Parathyroid adenoma (tissue), 2 donors: ENCODE measurements around the gene OR2K2.
"Not testable (repeated sequence)": the region's sequence is repeated elsewhere in the genome, so short reads cannot be mapped to it uniquely, and the experiment has no call there.

Experiments used
- H2AFZ ChIP-seq: fragments of 300-600 bp; sonication (generic); one replicate; pipeline ENCODE4 v1.7.0; 2017; ENCODE audit warnings: antibody characterized with exemption, mild to moderate bottlenecking
- H3K27ac ChIP-seq: fragments of 300-600 bp; sonication (generic); one replicate; pipeline ENCODE4 v1.7.0; 2017
- H3K27me3 ChIP-seq: fragments of 300-600 bp; sonication (generic); one replicate; pipeline ENCODE4 v1.7.0; 2017; ENCODE audit warnings: low read length; ENCODE audit not compliant: control insufficient read depth, insufficient read depth
- H3K36me3 ChIP-seq: fragments of 300-600 bp; sonication (generic); one replicate; pipeline ENCODE4 v1.7.0; 2017; ENCODE audit warnings: low read length; ENCODE audit not compliant: control insufficient read depth, insufficient read depth
- H3K4me1 ChIP-seq: fragments of 300-600 bp; sonication (generic); one replicate; pipeline ENCODE4 v1.7.0; 2017; ENCODE audit warnings: control low read depth
- H3K4me2 ChIP-seq: fragments of 300-600 bp; sonication (generic); one replicate; pipeline ENCODE4 v1.7.0; 2017; ENCODE audit warnings: low read length
- H3K4me3 ChIP-seq: fragments of 300-600 bp; sonication (generic); one replicate; pipeline ENCODE4 v1.7.0; 2017; ENCODE audit warnings: low read depth, low read length
- H3K79me2 ChIP-seq: fragments of 300-600 bp; sonication (generic); one replicate; pipeline ENCODE4 v1.7.0; 2017; ENCODE audit warnings: control low read depth
- H3K9ac ChIP-seq: fragments of 300-600 bp; sonication (generic); one replicate; pipeline ENCODE4 v1.7.0; 2017; ENCODE audit warnings: mild to moderate bottlenecking
- H3K9me3 ChIP-seq: fragments of 300-600 bp; sonication (generic); one replicate; pipeline ENCODE4 v1.7.0; 2017; ENCODE audit warnings: low read length; ENCODE audit not compliant: control insufficient read depth
- TF ChIP-seq, protein P1 (sequence below): fragments of 300-600 bp; sonication (generic); IDR thresholded peaks from one replicate; pipeline ENCODE4 v1.7.0; 2017; ENCODE audit warnings: antibody characterized with exemption, mild to moderate bottlenecking
- donor health status: primary hyperparathyroidism.

The OR2K2 gene

DNA sequence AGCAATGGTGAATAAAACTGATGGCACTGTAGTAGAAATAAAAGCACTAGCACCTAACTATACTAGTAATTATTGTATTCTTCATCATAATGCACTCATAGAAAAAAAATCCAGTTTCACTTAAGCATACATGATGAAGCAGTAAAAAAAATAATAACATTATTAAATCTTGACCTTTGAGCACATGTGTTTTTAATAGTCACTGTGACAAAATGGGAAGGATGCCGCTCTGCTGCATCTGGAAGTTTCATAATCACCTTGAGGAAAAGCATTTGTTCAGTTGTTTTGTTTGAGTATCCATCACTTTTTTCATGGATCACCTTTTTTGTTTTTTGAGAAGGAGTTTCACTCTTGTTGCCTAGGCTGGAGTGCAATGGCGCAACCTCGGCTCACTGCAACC lies 13.2 kb downstream of the OR2K2 start:
- H2AFZ ChIP-seq = no peak overlapping the region
- H3K27ac ChIP-seq = no peak overlapping the region
- no peak overlapping the region for H3K4me3 ChIP-seq
- no peak overlapping the region for H3K9ac ChIP-seq
- TF ChIP-seq, protein P1, sequence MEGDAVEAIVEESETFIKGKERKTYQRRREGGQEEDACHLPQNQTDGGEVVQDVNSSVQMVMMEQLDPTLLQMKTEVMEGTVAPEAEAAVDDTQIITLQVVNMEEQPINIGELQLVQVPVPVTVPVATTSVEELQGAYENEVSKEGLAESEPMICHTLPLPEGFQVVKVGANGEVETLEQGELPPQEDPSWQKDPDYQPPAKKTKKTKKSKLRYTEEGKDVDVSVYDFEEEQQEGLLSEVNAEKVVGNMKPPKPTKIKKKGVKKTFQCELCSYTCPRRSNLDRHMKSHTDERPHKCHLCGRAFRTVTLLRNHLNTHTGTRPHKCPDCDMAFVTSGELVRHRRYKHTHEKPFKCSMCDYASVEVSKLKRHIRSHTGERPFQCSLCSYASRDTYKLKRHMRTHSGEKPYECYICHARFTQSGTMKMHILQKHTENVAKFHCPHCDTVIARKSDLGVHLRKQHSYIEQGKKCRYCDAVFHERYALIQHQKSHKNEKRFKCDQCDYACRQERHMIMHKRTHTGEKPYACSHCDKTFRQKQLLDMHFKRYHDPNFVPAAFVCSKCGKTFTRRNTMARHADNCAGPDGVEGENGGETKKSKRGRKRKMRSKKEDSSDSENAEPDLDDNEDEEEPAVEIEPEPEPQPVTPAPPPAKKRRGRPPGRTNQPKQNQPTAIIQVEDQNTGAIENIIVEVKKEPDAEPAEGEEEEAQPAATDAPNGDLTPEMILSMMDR = no peak
- H3K36me3 ChIP-seq = no peaks in the 10 kb centered on the region
- no peaks in the 10 kb centered on the region for H3K79me2 ChIP-seq
- no peaks in the 10 kb centered on the region for H3K27me3 ChIP-seq
- no peaks in the 10 kb centered on the region for H3K9me3 ChIP-seq
- no peak overlapping the region for H3K4me2 ChIP-seq
- H3K4me1 ChIP-seq = no peaks in the 10 kb centered on the region

DNA sequence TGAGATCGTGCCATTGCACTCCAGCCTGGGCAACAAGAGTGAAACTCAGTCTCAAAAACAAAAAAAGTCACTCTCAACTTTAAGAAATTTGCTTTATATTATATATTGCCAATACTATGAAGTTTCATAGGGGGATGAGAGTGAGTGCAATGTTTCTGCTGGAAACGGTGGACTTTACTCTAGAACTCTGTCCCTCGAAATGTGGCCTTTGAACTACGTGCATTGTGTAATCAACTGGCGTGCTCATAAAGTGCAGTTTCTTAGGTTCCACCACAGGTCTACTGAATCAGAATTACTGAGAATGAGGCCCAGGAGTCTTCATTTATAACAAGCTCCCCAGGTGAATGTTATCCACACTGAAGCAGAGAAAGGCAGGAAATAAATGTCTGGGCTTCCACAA lies 24.1 kb downstream of the OR2K2 start:
- TF ChIP-seq, protein P1 = no peak
- H2AFZ ChIP-seq = no peak overlapping the region
- H3K9ac ChIP-seq = no peak overlapping the region
- H3K79me2 ChIP-seq = no peaks in the 10 kb centered on the region
- H3K27me3 ChIP-seq = no peaks in the 10 kb centered on the region
- H3K9me3 ChIP-seq = no peaks in the 10 kb centered on the region
- H3K4me2 ChIP-seq = no peak overlapping the region
- no peak overlapping the region for H3K27ac ChIP-seq
- H3K36me3 ChIP-seq = no peaks in the 10 kb centered on the region
- H3K4me3 ChIP-seq = no peak overlapping the region
- H3K4me1 ChIP-seq = no peaks in the 10 kb centered on the region

DNA sequence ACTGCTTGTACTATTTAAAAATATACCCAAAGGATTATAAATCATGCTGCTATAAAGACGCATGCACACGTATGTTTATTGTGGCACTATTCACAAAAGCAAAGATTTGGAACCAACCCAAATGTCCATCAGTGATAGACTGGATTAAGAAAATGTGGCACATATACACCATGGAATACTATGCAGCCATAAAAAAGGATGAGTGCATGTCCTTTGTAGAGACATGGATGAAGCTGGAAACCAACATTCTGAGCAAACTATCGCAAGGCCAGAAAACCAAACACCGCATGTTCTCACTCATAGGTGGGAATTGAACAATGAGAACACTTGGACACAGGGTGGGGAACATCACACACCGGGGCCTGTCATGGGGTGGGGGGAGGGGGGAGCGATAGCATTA lies 26.0 kb downstream of the OR2K2 start:
- not testable (repeated sequence) for H3K9ac ChIP-seq

DNA sequence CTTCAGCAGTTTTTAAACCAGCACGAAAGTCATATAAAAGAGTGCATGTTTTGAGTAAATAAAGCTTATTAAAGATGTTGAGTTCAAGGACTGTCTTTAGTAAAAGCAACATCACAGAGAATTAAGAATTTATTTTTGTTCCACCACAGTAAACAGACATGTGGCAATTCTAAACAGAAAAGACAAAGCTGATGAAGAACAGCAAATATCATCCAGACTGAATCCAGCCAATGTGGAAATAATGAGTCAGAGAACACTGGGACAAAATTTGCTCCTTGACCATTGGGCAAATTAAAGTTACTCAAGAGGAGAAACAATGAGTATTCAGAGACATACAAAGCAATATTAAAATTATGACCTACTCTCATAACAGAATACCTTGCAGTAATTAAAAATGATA lies 28.8 kb downstream of the OR2K2 start:
- Histone ChIP-seq H2AFZ (no peak overlapping the region), H3K36me3 (no peaks in the 10 kb centered on the region), H3K9me3 (no peaks in the 10 kb centered on the region), H3K27ac (no peak overlapping the region), H3K9ac (no peak overlapping the region), H3K4me2 (no peak overlapping the region), H3K4me3 (no peak overlapping the region), H3K4me1 (no peaks in the 10 kb centered on the region), H3K27me3 (no peaks in the 10 kb centered on the region), H3K79me2 (no peaks in the 10 kb centered on the region)
- TF ChIP-seq, protein P1 = no peak

More for the DNA sequence above, 26.0 kb downstream of the OR2K2 start:
- not testable (repeated sequence) for H3K27me3 ChIP-seq, H3K4me1 ChIP-seq, H2AFZ ChIP-seq, H3K27ac ChIP-seq, H3K36me3 ChIP-seq, H3K4me2 ChIP-seq, H3K79me2 ChIP-seq, H3K4me3 ChIP-seq, H3K9me3 ChIP-seq

DNA sequence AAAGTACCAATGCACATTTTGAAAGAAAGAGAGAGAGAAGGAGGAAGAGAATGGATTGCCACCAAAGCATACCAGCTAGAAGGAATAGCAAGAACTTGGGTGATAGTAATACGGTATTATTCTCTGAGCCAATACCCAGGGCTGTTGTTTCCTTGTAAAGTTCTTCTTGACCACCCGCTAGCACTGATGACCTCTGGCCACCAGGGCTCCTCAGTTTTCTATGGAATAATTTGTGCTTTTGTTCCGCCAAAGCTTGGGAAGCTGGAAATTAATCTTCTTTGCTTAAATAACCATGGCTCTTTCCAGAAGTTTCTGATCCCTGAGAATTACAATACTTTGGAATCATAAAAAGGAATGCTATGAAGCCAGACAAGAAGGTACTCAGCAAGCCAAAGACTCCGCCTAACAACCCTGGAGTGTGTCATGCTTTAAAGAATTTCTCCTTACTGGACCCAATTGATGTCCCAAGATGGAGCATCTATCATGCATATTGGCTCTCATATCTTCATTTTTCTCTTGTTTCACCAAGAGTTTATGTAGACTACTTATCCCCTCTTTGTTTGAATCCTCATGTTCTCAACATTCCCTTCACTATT lies 29.8 kb downstream of the OR2K2 start:
- no peaks in the 10 kb centered on the region for H3K79me2 ChIP-seq
- H3K4me2 ChIP-seq = no peak overlapping the region
- H3K27ac ChIP-seq = no peak overlapping the region
- no peaks in the 10 kb centered on the region for H3K9me3 ChIP-seq
- no peak overlapping the region for H3K9ac ChIP-seq
- H2AFZ ChIP-seq = no peak overlapping the region
- no peaks in the 10 kb centered on the region for H3K4me1 ChIP-seq
- H3K27me3 ChIP-seq = no peaks in the 10 kb centered on the region
- no peak overlapping the region for H3K4me3 ChIP-seq
- TF ChIP-seq, protein P1 = no peak
- no peaks in the 10 kb centered on the region for H3K36me3 ChIP-seq

DNA sequence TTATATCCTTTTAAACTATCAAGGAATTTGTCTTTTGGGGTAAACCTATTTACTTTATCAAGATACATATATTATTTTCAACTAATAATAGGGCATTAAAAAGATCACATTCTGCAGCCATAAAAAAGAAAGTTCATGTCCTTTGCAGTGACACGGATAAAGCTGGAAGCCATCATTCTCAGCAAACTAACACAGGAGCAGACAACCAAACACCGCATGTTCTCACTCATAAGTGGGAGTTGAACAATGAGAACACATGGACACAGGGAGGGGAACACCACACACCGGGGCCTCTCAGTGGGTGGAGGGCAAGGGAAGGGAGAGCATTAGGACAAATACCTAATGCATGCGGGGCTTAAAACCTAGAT lies 30.4 kb downstream of the OR2K2 start:
- H3K36me3 ChIP-seq, H3K27ac ChIP-seq, H3K27me3 ChIP-seq, H3K4me1 ChIP-seq, H2AFZ ChIP-seq, H3K79me2 ChIP-seq, H3K9ac ChIP-seq, H3K4me2 ChIP-seq, H3K4me3 ChIP-seq, H3K9me3 ChIP-seq: not testable (repeated sequence)
